ENCODE results near the gene GRN.
"Not testable (repeated sequence)": the region's sequence is repeated elsewhere in the genome, so short reads cannot be mapped to it uniquely, and the experiment has no call there.

GRCh38 chr17:44330263-44330662, 14.8 kb upstream of the GRN start:
- TF ChIP-seq, protein P1, sequence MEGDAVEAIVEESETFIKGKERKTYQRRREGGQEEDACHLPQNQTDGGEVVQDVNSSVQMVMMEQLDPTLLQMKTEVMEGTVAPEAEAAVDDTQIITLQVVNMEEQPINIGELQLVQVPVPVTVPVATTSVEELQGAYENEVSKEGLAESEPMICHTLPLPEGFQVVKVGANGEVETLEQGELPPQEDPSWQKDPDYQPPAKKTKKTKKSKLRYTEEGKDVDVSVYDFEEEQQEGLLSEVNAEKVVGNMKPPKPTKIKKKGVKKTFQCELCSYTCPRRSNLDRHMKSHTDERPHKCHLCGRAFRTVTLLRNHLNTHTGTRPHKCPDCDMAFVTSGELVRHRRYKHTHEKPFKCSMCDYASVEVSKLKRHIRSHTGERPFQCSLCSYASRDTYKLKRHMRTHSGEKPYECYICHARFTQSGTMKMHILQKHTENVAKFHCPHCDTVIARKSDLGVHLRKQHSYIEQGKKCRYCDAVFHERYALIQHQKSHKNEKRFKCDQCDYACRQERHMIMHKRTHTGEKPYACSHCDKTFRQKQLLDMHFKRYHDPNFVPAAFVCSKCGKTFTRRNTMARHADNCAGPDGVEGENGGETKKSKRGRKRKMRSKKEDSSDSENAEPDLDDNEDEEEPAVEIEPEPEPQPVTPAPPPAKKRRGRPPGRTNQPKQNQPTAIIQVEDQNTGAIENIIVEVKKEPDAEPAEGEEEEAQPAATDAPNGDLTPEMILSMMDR (IDR thresholded peaks at IDR 0.05; ENCODE audit: insufficient read depth, low read depth, low read length): not testable (repeated sequence)
- not testable (repeated sequence) for TF ChIP-seq EZH2 (IDR thresholded peaks at IDR 0.05; ENCODE audit: insufficient read depth, low read length)

Measured in astrocyte (in vitro differentiated cells and primary cell).